IMR-90 (cell line): Measurements from ENCODE around the gene TRMO. TPM values are rescaled to one million over a fixed set of nuclear protein-coding genes. Genes with fewer than 3 reads are reported as not detected.

Source experiments
- ATAC-seq: fragments of 200-7000 bp; cut with Tn5 transposase; 2 replicates; pipeline ENCODE4 v1.9.1; 2020; ENCODE audit warnings: low read depth, mild to moderate bottlenecking, moderate library complexity
- BruUV-seq: library from RNA; stranded (reverse); fragments of 400-500 nt; replicated peaks from 2 replicates; lab custom pipeline; 2021; lab: Mats Ljungman, UMichigan
- CTCF ChIA-PET: fragments of 300-600 bp; formaldehyde crosslinking; extraction: SDS; loops from one replicate; lab custom pipeline; 2021; ENCODE audit warnings: antibody characterized with exemption; lab: Yijun Ruan, JAX
- POLR2A ChIA-PET: fragments of 300-600 bp; sonication (Branson Sonifier 250); formaldehyde crosslinking; loops from one replicate; lab custom pipeline; 2022; ENCODE audit warnings: antibody characterized with exemption; ENCODE audit not compliant: unreplicated experiment; lab: Charles Lee
- DNase-seq: peaks from one replicate; pipeline ENCODE4 v3.0.0; 2013
- H2AFZ ChIP-seq: replicated peaks from 2 replicates; pipeline ENCODE3; 2013; ENCODE audit warnings: low read length, mild to moderate bottlenecking; ENCODE audit not compliant: poor library complexity
- H2AK5ac ChIP-seq: 2 replicates; pipeline ENCODE4 v1.6.1; 2013; ENCODE audit warnings: low read depth, low read length, inconsistent platforms
- H2AK9ac ChIP-seq: replicated peaks from 2 replicates; pipeline ENCODE3; 2013; ENCODE audit warnings: mild to moderate bottlenecking, low read depth, low read length, moderate library complexity; ENCODE audit not compliant: poor library complexity
- H2BK120ac ChIP-seq: 2 replicates; pipeline ENCODE4 v1.6.1; 2013; ENCODE audit warnings: low read depth, low read length, inconsistent platforms
- H2BK15ac ChIP-seq: 3 replicates; pipeline ENCODE4 v1.6.1; 2013; ENCODE audit warnings: low read depth, low read length, inconsistent platforms
- H2BK20ac ChIP-seq: 2 replicates; pipeline ENCODE4 v1.6.1; 2013; ENCODE audit warnings: low read depth, mild to moderate bottlenecking, inconsistent platforms, low read length, moderate library complexity
- H2BK5ac ChIP-seq: 2 replicates; pipeline ENCODE4 v1.6.1; 2013; ENCODE audit warnings: mild to moderate bottlenecking, low read depth, low read length, inconsistent platforms; ENCODE audit not compliant: poor library complexity, severe bottlenecking
- H3K14ac ChIP-seq: replicated peaks from 2 replicates; pipeline ENCODE4 v1.6.1; 2013; ENCODE audit warnings: low read depth, low read length, inconsistent platforms
- H3K18ac ChIP-seq: 2 replicates; pipeline ENCODE4 v1.6.1; 2013; ENCODE audit warnings: low read depth, low read length, control low read depth
- H3K23ac ChIP-seq: 2 replicates; pipeline ENCODE4 v1.6.1; 2013; ENCODE audit warnings: low read depth, low read length, inconsistent platforms
- H3K27ac ChIP-seq: 2 replicates; pipeline ENCODE4 v1.5.1; 2013; ENCODE audit warnings: mild to moderate bottlenecking, control low read depth, low read length; ENCODE audit not compliant: insufficient read depth
- H3K27me3 ChIP-seq: 2 replicates; pipeline ENCODE4 v1.6.1; 2013; ENCODE audit warnings: low read length; ENCODE audit not compliant: control insufficient read depth, insufficient read depth
- H3K36me3 ChIP-seq: 2 replicates; pipeline ENCODE4 v1.6.1; 2013; ENCODE audit warnings: low read length, mixed read lengths; ENCODE audit not compliant: control insufficient read depth, insufficient read depth
- H3K4ac ChIP-seq: 2 replicates; pipeline ENCODE4 v1.6.1; 2013; ENCODE audit warnings: low read depth, low read length, inconsistent platforms
- H3K4me1 ChIP-seq: 2 replicates; pipeline ENCODE4 v1.6.1; 2013; ENCODE audit warnings: low read length, mixed read lengths; ENCODE audit not compliant: control insufficient read depth, insufficient read depth
- H3K4me2 ChIP-seq: 2 replicates; pipeline ENCODE4 v1.6.1; 2013; ENCODE audit warnings: low read depth, mild to moderate bottlenecking, control low read depth, low read length, moderate library complexity
- H3K4me3 ChIP-seq: 2 replicates; pipeline ENCODE4 v1.5.1; 2013; ENCODE audit warnings: low read depth, mild to moderate bottlenecking, control low read depth, low read length, moderate library complexity; ENCODE audit not compliant: insufficient read depth
- H3K56ac ChIP-seq: 2 replicates; pipeline ENCODE4 v1.6.1; 2013; ENCODE audit warnings: low read length, inconsistent platforms; ENCODE audit not compliant: insufficient read depth; ENCODE audit errors: extremely low read depth
- H3K79me1 ChIP-seq, 2 experiments: 2 replicates each; pipeline ENCODE4 v1.6.1; 2013; ENCODE audit warnings: low read length in 2 of 2, inconsistent platforms in 1 of 2, low read depth in 1 of 2
- H3K9ac ChIP-seq: 2 replicates; pipeline ENCODE4 v1.6.1; 2013; ENCODE audit warnings: low read depth, low read length, control low read depth
- H3K9me1 ChIP-seq: 2 replicates; pipeline ENCODE4 v1.6.1; 2013; ENCODE audit warnings: low read length, inconsistent platforms; ENCODE audit not compliant: insufficient read depth
- H3K9me3 ChIP-seq: 2 replicates; pipeline ENCODE4 v1.6.1; 2013; ENCODE audit warnings: low read length; ENCODE audit not compliant: control insufficient read depth, insufficient read depth
- H4K20me1 ChIP-seq: 2 replicates; pipeline ENCODE4 v1.6.1; 2013; ENCODE audit warnings: low read length, inconsistent platforms; ENCODE audit not compliant: insufficient read depth
- H4K5ac ChIP-seq: 2 replicates; pipeline ENCODE4 v1.6.1; 2013; ENCODE audit warnings: mild to moderate bottlenecking, low read depth, low read length, control low read depth
- H4K8ac ChIP-seq, 2 experiments: 2 replicates each; pipeline ENCODE4 v1.6.1; 2013; ENCODE audit warnings: low read depth in 2 of 2, low read length in 2 of 2, control low read depth in 1 of 2, inconsistent platforms in 1 of 2
- H4K91ac ChIP-seq: 2 replicates; pipeline ENCODE4 v1.6.1; 2013; ENCODE audit warnings: low read depth, low read length, inconsistent platforms; ENCODE audit not compliant: insufficient read depth
- BHLHE40 ChIP-seq: fragments of 150-350 bp; IDR thresholded peaks from 2 replicates; pipeline ENCODE4 v1.6.1; 2016; ENCODE audit warnings: mild to moderate bottlenecking, low read depth, low read length
- CEBPB ChIP-seq: IDR thresholded peaks from 2 replicates; pipeline ENCODE4 v1.6.1; 2012; ENCODE audit warnings: low read depth, low read length, improper control_type of control experiment
- CHD1 ChIP-seq: IDR thresholded peaks from 2 replicates; pipeline ENCODE4 v1.6.1; 2012; ENCODE audit warnings: low read depth, low read length, improper control_type of control experiment
- CTCF ChIP-seq: conservative IDR thresholded peaks from 2 replicates; pipeline ENCODE4 v1.5.1; 2012; ENCODE audit warnings: mild to moderate bottlenecking, low read depth, low read length, improper control_type of control experiment
- ELK1 ChIP-seq: fragments of 150-350 bp; IDR thresholded peaks from 2 replicates; pipeline ENCODE4 v1.6.1; 2016; ENCODE audit warnings: low read depth, mild to moderate bottlenecking, low read length, moderate library complexity, borderline replicate concordance
- FOS ChIP-seq: fragments of 150-350 bp; IDR thresholded peaks from 2 replicates; pipeline ENCODE4 v1.6.1; 2016; ENCODE audit warnings: low read depth, low read length
- MAFK ChIP-seq: IDR thresholded peaks from 2 replicates; pipeline ENCODE4 v1.6.1; 2012; ENCODE audit warnings: low read depth, low read length, improper control_type of control experiment
- MXI1 ChIP-seq: IDR thresholded peaks from 2 replicates; pipeline ENCODE4 v1.6.1; 2012; ENCODE audit warnings: low read depth, mild to moderate bottlenecking, low read length, moderate library complexity, borderline replicate concordance
- NFE2L2 ChIP-seq: fragments of 150-350 bp; IDR thresholded peaks from 2 replicates; pipeline ENCODE4 v1.6.1; 2016; ENCODE audit warnings: low read depth, mild to moderate bottlenecking, low read length
- POLR2A ChIP-seq: IDR thresholded peaks from 2 replicates; pipeline ENCODE4 v1.6.1; 2012; ENCODE audit warnings: mild to moderate bottlenecking, low read depth, low read length
- RAD21 ChIP-seq: IDR thresholded peaks from 2 replicates; pipeline ENCODE4 v1.6.1; 2012; ENCODE audit warnings: low read length, improper control_type of control experiment
- RCOR1 ChIP-seq: IDR thresholded peaks from 2 replicates; pipeline ENCODE4 v1.6.1; 2012; ENCODE audit warnings: mild to moderate bottlenecking, low read length, improper control_type of control experiment; ENCODE audit not compliant: insufficient replicate concordance
- RFX5 ChIP-seq: IDR thresholded peaks from 2 replicates; pipeline ENCODE4 v1.8.0; 2012; ENCODE audit warnings: low read depth, mild to moderate bottlenecking, low read length, moderate library complexity
- SMC3 ChIP-seq: fragments of 150-350 bp; IDR thresholded peaks from 2 replicates; pipeline ENCODE4 v1.6.1; 2016; ENCODE audit warnings: low read depth, mild to moderate bottlenecking, antibody characterized with exemption, low read length, moderate library complexity
- WGBS, 2 experiments: methylation state at CpG; one replicate each; pipeline versions ENCODE4 v1.1.5 to v1.1.7; 2013; ENCODE audit warnings: missing lambda C conversion rate in 2 of 2; ENCODE audit not compliant: insufficient read length in 1 of 2; ENCODE audit errors: extremely low coverage in 2 of 2; 5-methylcytosine and 5-hydroxymethylcytosine counted together
- dilution Hi-C: fragments of 300-500 bp; cut with HindIII; formaldehyde crosslinking; loops from one replicate; pipeline ENCODE4 v1.14.3; 2018; ENCODE audit warnings: low sequenced_read_pairs; ENCODE audit not compliant: unreplicated experiment
- in situ Hi-C: fragments of 300-500 bp; cut with MboI; formaldehyde crosslinking; loops from 3 replicates; pipeline ENCODE4 v1.14.3; 2019; ENCODE audit warnings: low sequenced_read_pairs, inconsistent platforms, mixed read lengths
- intact Hi-C: fragments of 100-400 bp; cut with micrococcal nuclease; formaldehyde crosslinking; loops from 2 replicates; pipeline ENCODE4 v1.10.0; 2022
- polyA plus RNA-seq, 3 experiments: library from polyadenylated mRNA; depleted of rRNA; stranded (reverse); fragments of >200 nt; gene quantifications; 2 replicates each; pipeline ENCODE4 v1.2.3, GENCODE V29; 2012; ENCODE audit warnings: low replicate concordance in 1 of 3
- total RNA-seq: library from RNA; depleted of rRNA; stranded (reverse); fragments of >200 nt; gene quantifications from 2 replicates; pipeline ENCODE4 v1.2.3, GENCODE V29; 2012

The TRMO gene
- total and polyA plus RNA-seq, 2 of the 4 experiments (the other 2 are of a cell fraction) = 10.2 to 19.9 TPM

DNA sequence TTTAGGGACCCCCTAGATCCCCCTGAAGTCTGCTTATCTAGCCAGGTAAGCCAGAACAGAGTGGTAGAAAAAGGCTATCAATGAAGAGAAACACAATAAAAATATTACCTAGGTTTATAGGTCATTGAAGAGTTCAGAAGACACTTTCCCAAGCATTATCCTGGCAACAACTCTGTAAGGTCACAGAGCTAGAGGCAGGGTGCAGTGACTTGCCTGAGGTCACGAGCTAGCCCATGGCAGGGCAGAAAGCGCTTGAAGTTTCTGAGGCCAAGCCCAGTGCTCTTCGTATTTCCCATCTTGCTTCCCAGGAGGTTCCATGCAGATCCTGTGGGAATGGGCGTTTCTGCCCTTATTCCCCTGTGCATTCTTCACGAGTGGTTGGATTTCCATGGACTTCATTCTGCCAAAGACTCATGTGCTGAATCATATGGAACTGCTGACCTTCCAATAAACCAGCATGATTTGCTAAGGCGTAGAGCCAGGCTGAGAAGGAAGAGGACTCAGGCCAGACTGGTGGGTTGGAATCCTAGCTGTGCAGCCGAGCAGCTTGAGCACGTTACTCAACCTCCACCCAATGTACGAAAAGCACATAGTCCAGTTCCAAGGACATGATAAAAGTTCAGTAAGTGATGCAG, 22.1 kb downstream of the TRMO start:
- Histone ChIP-seq H3K27me3 (no peaks in the 10 kb centered on the region), H4K8ac (no peak overlapping the region), H4K5ac (no peak overlapping the region), H2AK5ac (no peak overlapping the region), H3K9me3 (no peaks in the 10 kb centered on the region), H3K23ac (no peak overlapping the region), H2BK5ac (no peak overlapping the region), H3K4me1 (no peaks in the 10 kb centered on the region), H2BK120ac (no peak overlapping the region), H3K56ac (no peak overlapping the region), H4K91ac (no peak overlapping the region), H3K4ac (no peak overlapping the region), H3K4me2 (no peak overlapping the region), H3K9me1 (peaks cover 2% of the 10 kb centered on the region; the same call in 1 of the 2 replicates), H2AK9ac (no peak overlapping the region), H3K27ac (no peak overlapping the region), H3K36me3 (no peaks in the 10 kb centered on the region; the same call in 1 of the 2 replicates), H4K20me1 (0 out of 2 replicates have a peak, but pooled peaks cover 3% of the 10 kb centered on the region), H3K18ac (no peak overlapping the region), H2AFZ (no peak overlapping the region), H2BK20ac (no peak overlapping the region), H3K4me3 (no peak overlapping the region), H3K14ac (no peak overlapping the region), H3K79me1 (0 out of 4 replicates have a peak, but pooled peaks cover under 1 to 6% of the 10 kb centered on the region in 2 experiments), H2BK15ac (no peak overlapping the region), H3K9ac (no peak overlapping the region)
- TF ChIP-seq RAD21 (no peak), FOS (no peak), NFE2L2 (no peak), CTCF (no peak), ELK1 (no peak), BHLHE40 (no peak), RFX5 (no peak), RCOR1 (no peak), MAFK (no peak), CEBPB (no peak), SMC3 (no peak), POLR2A (no peak), CHD1 (no peak), MXI1 (no peak)
- 0 out of 2 replicates have a peak, but pooled peaks have one; percentile 24 for ATAC-seq
- POLR2A ChIA-PET = no interaction called here
- no TSS peak for BruUV-seq
- dilution Hi-C loops (no loop called here), in situ Hi-C loops (loop anchor here (5.0 kb wide), 1 partner anchor 188 kb away; no protein-coding TSS in a partner anchor), intact Hi-C loops (no loop called here)
- CTCF ChIA-PET = interaction anchor here (0.7 to 1.8 kb wide), 8 partner anchors 10 to 204 kb away, joined by 3 to 9 read pairs (median 4); partner anchors contain the start of gene XPA
- DNase-seq = peak; percentile 73
- WGBS, 2 experiments = 90% methylated on average over 2 of the region's 9 CpGs; no CpG with 5 or more reads in 1 of the 2 experiments
